Body of pancreas (tissue), 4 donors: Measurements from ENCODE around the gene HOXB13. TPM values are rescaled to one million over a fixed set of nuclear protein-coding genes. Genes with fewer than 3 reads are reported as not detected.

Experiments
- ATAC-seq: fragments of 150-250 bp; one replicate; pipeline ENCODE4 v1.9.1; 2016
- DNase-seq, 4 donors: peaks; one replicate each; pipeline ENCODE4 v3.0.0-alpha.2; 2019
- H3K27ac ChIP-seq, 4 donors: fragments of 200-600 bp; sonication (generic); 1 replicate in 3 of 4; 2 replicates in 1 of 4; pipeline versions ENCODE4 v1.5.1 to v1.6.1; 2016 to 2019; ENCODE audit warnings: mild to moderate bottlenecking in 1 of 4, mixed read lengths in 1 of 4, moderate library complexity in 1 of 4
- H3K27me3 ChIP-seq, 2 donors: fragments of 200-600 bp; sonication (generic); one replicate each; pipeline ENCODE4 v1.6.0; 2016; ENCODE audit warnings: mild to moderate bottlenecking in 1 of 2
- H3K36me3 ChIP-seq, 2 donors: fragments of 200-600 bp; sonication (generic); replicated peaks in 1 of 2; 2 replicates each; pipeline ENCODE4 v1.5.1; 2016; ENCODE audit warnings: low read depth in 2 of 2; ENCODE audit not compliant: insufficient read depth in 1 of 2
- H3K4me1 ChIP-seq: fragments of 200-600 bp; sonication (generic); one replicate; pipeline ENCODE4 v1.6.0; 2016
- H3K4me3 ChIP-seq, 2 donors: fragments of 200-600 bp; sonication (generic); 1 replicate in 1 of 2; 2 replicates in 1 of 2; pipeline ENCODE4 v1.5.1; 2016 to 2019
- H3K9me3 ChIP-seq, 3 donors: fragments of 200-600 bp; sonication (generic); 1 replicate in 2 of 3; 2 replicates in 1 of 3; pipeline ENCODE4 v1.5.1; 2016
- POLR2A ChIP-seq, 3 donors: fragments of 450-650 bp; IDR thresholded peaks; one replicate each; pipeline ENCODE4 v1.6.1; 2016; ENCODE audit warnings: antibody characterized with exemption in 3 of 3, mild to moderate bottlenecking in 2 of 3
- WGBS, 2 donors: methylation state at CpG; one replicate each; pipeline ENCODE4 v1.1.5; 2017; 5-methylcytosine and 5-hydroxymethylcytosine counted together
- intact Hi-C: fragments of 100-400 bp; cut with DNase I; formaldehyde crosslinking; loops from one replicate; pipeline ENCODE4 v1.15.1; 2023
- total RNA-seq, 2 donors: library from RNA; depleted of rRNA; stranded (reverse); fragments of >200 nt; gene quantifications; one replicate each; pipeline ENCODE4 v1.1.0, GENCODE V29; 2016
- TF ChIP-seq, protein P1 (sequence below), 7 experiments: fragments of 450-650 bp in 4 of 7; fragments of 200-600 bp in 3 of 7; sonication (generic) in 3 of 7; IDR thresholded peaks; one replicate each; pipeline ENCODE4 v1.5.1; 2016 to 2019; ENCODE audit warnings: antibody characterized with exemption in 7 of 7

Gene HOXB13
- total RNA-seq, 2 donors from 2014 or later, result not detected

GRCh38 chr17:48725288-48726064 lies 3.1 kb downstream of the HOXB13 start:
- intact Hi-C loops, result loop anchor here (10.0 kb wide), 1 partner anchor 159 kb away; no protein-coding TSS in a partner anchor

DNA sequence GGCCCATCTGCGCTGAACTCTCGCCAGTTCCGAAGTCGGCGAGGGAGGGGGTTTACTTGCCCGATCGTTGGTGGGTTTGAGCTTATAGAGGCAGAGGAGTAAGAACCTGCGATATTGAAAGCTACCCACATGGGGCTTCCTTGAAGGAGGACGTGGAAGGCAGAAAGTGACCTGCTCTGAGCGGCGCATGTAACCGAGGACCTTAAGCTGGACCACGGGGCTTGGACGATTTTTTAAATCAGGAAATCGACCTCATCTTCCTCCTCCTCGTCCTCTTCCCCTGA lies 3.6 kb downstream of the HOXB13 start:
- H3K9me3 ChIP-seq, result no peaks in the 10 kb centered on the region
- no peak for DNase-seq
- intact Hi-C loops, result loop anchor here (10.0 kb wide), 1 partner anchor 160 kb away; no protein-coding TSS in a partner anchor
- no peak overlapping the region for H3K4me3 ChIP-seq
- no peak overlapping the region for H3K27ac ChIP-seq
- no peaks in the 10 kb centered on the region for H3K36me3 ChIP-seq
- ATAC-seq, result no peak
- TF ChIP-seq, protein P1, sequence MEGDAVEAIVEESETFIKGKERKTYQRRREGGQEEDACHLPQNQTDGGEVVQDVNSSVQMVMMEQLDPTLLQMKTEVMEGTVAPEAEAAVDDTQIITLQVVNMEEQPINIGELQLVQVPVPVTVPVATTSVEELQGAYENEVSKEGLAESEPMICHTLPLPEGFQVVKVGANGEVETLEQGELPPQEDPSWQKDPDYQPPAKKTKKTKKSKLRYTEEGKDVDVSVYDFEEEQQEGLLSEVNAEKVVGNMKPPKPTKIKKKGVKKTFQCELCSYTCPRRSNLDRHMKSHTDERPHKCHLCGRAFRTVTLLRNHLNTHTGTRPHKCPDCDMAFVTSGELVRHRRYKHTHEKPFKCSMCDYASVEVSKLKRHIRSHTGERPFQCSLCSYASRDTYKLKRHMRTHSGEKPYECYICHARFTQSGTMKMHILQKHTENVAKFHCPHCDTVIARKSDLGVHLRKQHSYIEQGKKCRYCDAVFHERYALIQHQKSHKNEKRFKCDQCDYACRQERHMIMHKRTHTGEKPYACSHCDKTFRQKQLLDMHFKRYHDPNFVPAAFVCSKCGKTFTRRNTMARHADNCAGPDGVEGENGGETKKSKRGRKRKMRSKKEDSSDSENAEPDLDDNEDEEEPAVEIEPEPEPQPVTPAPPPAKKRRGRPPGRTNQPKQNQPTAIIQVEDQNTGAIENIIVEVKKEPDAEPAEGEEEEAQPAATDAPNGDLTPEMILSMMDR (IDR thresholded peaks at IDR 0.05), result no peak
- TF ChIP-seq POLR2A (IDR thresholded peaks at IDR 0.05), result no peak
- peaks cover 24% of the 10 kb centered on the region for H3K4me1 ChIP-seq
- WGBS, 2 donors, result 2% methylated on average over 16 of the region's 16 CpGs
- peaks cover 0 to 75% of the 10 kb centered on the region in 2 donors for H3K27me3 ChIP-seq

More at GRCh38 chr17:48725288-48726064, 3.1 kb downstream of the HOXB13 start:
- Histone ChIP-seq H3K36me3 (no peaks in the 10 kb centered on the region), H3K9me3 (no peaks in the 10 kb centered on the region), H3K27me3 (peaks cover 0 to 74% of the 10 kb centered on the region in 2 donors), H3K4me1 (peaks cover 24% of the 10 kb centered on the region), H3K27ac (no peak overlapping the region), H3K4me3 (no peak overlapping the region)
- ATAC-seq (no peak), DNase-seq (no peak)
- TF ChIP-seq, protein P1 (IDR thresholded peaks at IDR 0.05), result no peak
- no peak for TF ChIP-seq POLR2A (IDR thresholded peaks at IDR 0.05)
- WGBS, 2 donors, result 4 to 6% methylated on average over 5 to 37 of the region's 38 CpGs

DNA sequence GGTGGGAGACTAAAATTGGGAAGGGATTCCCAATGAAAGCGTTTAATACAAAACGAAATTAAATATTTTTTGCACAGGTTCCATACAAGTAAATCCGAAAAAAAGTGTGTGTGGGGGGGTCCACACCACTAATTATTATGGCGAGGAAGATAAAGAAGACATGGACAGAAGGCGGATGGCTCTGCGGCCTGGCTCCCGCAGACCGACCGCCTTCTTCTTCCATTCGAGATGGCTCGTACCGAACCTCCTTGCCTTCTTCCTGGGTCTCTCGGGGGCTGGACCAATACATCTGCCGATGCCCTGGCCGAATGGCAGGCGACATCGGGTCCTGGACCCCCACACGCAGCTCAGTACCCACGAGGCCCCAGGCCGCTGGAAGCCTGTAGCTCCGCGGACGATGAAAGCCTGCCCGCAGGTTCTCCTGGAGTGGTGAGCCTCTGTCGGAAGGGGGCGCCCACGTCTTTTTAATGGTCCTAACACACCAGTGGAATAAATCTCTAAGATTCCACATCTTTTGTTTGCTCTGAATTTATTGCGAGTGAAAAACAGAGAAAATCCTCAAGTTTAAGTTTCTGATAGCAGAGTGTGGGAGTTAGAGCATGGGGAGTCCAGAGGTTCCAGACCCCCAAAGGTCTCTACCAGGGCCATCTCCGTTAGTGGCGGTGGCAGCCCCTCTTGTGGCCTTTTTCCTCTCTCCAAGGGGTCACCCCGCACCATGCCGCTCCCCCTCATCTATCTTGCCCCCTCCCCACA lies 4.1 kb downstream of the HOXB13 start:
- TF ChIP-seq, protein P1 (IDR thresholded peaks at IDR 0.05), result peak; percentile 55 to 76 (median 71)
- no peak for TF ChIP-seq POLR2A (IDR thresholded peaks at IDR 0.05)
- DNase-seq (peak; percentile 85 to 90 (median 87)), ATAC-seq (peak; percentile 82)
- WGBS, 2 donors, result 10 to 18% methylated on average over 21 to 32 of the region's 32 CpGs
- Histone ChIP-seq H3K9me3 (no peaks in the 10 kb centered on the region), H3K4me3 (no peak overlapping the region), H3K4me1 (peaks cover 24% of the 10 kb centered on the region), H3K27me3 (peaks cover 0 to 74% of the 10 kb centered on the region in 2 donors), H3K27ac (no peak overlapping the region), H3K36me3 (no peaks in the 10 kb centered on the region)
- intact Hi-C loops, result loop anchor here (10.0 kb wide), 1 partner anchor 160 kb away; no protein-coding TSS in a partner anchor

GRCh38 chr17:48723423-48724250 lies 4.9 kb downstream of the HOXB13 start:
- no peak for DNase-seq
- Histone ChIP-seq H3K27me3 (peaks cover 0 to 74% of the 10 kb centered on the region in 2 donors), H3K36me3 (no peaks in the 10 kb centered on the region), H3K27ac (no peak overlapping the region), H3K4me3 (no peak overlapping the region), H3K4me1 (peaks cover 20% of the 10 kb centered on the region), H3K9me3 (peaks cover 0 to 4% (median 0%) of the 10 kb centered on the region in 3 donors)
- intact Hi-C loops, result loop anchor here (10.0 kb wide), 1 partner anchor 161 kb away; no protein-coding TSS in a partner anchor
- 12 to 17% methylated on average over 36 to 42 of the region's 42 CpGs for WGBS, 2 donors
- no peak for ATAC-seq
- TF ChIP-seq, protein P1 (IDR thresholded peaks at IDR 0.05), result no peak
- no peak for TF ChIP-seq POLR2A (IDR thresholded peaks at IDR 0.05)
